ENCODE data around the gene LRRC61. TPM values are rescaled to one million over a fixed set of nuclear protein-coding genes. Genes with fewer than 3 reads are reported as not detected.

LRRC61 gene
- total and polyA plus RNA-seq, 2 of the 13 experiments (the other 11 are each of a cell fraction or from before 2014, with no cell fraction given), result 33.0 to 34.8 TPM

GRCh38 chr7:150358433-150358832, 35.3 kb downstream of the LRRC61 start (continued):
- TF ChIP-seq ZNF407 (CRISPR knock-in tag; IDR thresholded peaks at IDR 0.05; ENCODE audit: not compliant biosample characterization), result no peak
- no peak for TF ChIP-seq E2F2 (CRISPR knock-in tag; IDR thresholded peaks at IDR 0.05; ENCODE audit: borderline replicate concordance)
- no peak for TF ChIP-seq SIX4 (CRISPR knock-in tag; IDR thresholded peaks at IDR 0.05)
- TF ChIP-seq KLF9 (CRISPR knock-in tag; IDR thresholded peaks at IDR 0.05; ENCODE audit: low read depth), result no peak
- TF ChIP-seq ZBTB46 (CRISPR knock-in tag; IDR thresholded peaks at IDR 0.05; ENCODE audit: borderline replicate concordance), result no peak
- TF ChIP-seq PRPF4 (IDR thresholded peaks at IDR 0.05; ENCODE audit: low read depth, low read length, poor library complexity, severe bottlenecking), result no peak
- no peak for TF ChIP-seq ELF4 (CRISPR knock-in tag; IDR thresholded peaks at IDR 0.05; ENCODE audit: borderline replicate concordance)
- TF ChIP-seq ZBTB33 (CRISPR knock-in tag; IDR thresholded peaks at IDR 0.05), result no peak
- TF ChIP-seq ZNF484 (CRISPR knock-in tag; IDR thresholded peaks at IDR 0.05; ENCODE audit: borderline replicate concordance, low read depth), result no peak
- no peak for TF ChIP-seq FUBP1 (CRISPR knock-in tag; IDR thresholded peaks at IDR 0.05; ENCODE audit: borderline replicate concordance)
- no peak for TF ChIP-seq ZSCAN25 (CRISPR knock-in tag; IDR thresholded peaks at IDR 0.05)
- TF ChIP-seq ZNF329 (CRISPR knock-in tag; IDR thresholded peaks at IDR 0.05; ENCODE audit: low read depth), result no peak

Data from HepG2 (cell line).